ENCODE measurements around the gene SMOC1.

SMOC1 gene

DNA sequence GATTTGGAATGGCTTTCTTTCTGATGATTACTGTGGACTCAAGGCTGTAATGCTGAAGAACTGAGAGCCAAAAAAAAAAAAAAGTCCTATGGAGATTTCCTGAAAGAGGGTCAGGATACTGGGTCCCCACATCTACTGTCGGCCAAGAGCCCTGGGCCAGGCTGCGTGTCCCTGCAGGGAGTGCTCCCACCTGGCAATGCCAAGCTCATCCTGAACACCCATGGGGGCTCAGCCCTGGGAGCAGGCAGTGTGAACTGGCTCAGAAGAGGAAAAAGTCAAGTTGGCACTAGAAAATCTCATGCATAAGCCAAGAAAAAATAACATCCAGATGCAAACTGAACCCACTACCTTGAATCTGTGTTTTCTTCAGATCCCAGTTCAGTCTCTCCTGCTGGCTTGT, 35.0 kb upstream of the SMOC1 start:
- H3K4me3 ChIP-seq (ENCODE audit: low read depth in 1 of 2, low read length in 1 of 2), result no peak overlapping the region
- H3K36me3 ChIP-seq, result no peaks in the 10 kb centered on the region
- H3K27ac ChIP-seq, result no peak overlapping the region
- no peaks in the 10 kb centered on the region for H3K4me1 ChIP-seq (ENCODE audit: control insufficient read depth in 1 of 2, insufficient read depth in 1 of 2, low read depth in 1 of 2, low read length in 1 of 2)
- peaks cover 44% of the 10 kb centered on the region for H3K27me3 ChIP-seq
- H3K9me3 ChIP-seq, result no peaks in the 10 kb centered on the region
- no peak for TF ChIP-seq CTCF (IDR thresholded peaks at IDR 0.05)

- no peak for TF ChIP-seq CTCF (IDR thresholded peaks at IDR 0.05)
- H3K27me3 ChIP-seq, result peaks cover 53% of the 10 kb centered on the region
- H3K9me3 ChIP-seq, result no peaks in the 10 kb centered on the region
- no peaks in the 10 kb centered on the region for H3K4me1 ChIP-seq (ENCODE audit: control insufficient read depth in 1 of 2, insufficient read depth in 1 of 2, low read depth in 1 of 2, low read length in 1 of 2)
- no peak overlapping the region for H3K27ac ChIP-seq
- no peaks in the 10 kb centered on the region for H3K36me3 ChIP-seq
- no peak overlapping the region for H3K4me3 ChIP-seq (ENCODE audit: low read depth in 1 of 2, low read length in 1 of 2)
Observed at GRCh38 chr14:69845050-69845581, 34.1 kb upstream of the SMOC1 start.

- no peak for TF ChIP-seq CTCF (IDR thresholded peaks at IDR 0.05)
- H3K36me3 ChIP-seq, result no peaks in the 10 kb centered on the region
Observed at GRCh38 chr14:69845787-69846186, 33.4 kb upstream of the SMOC1 start.

DNA sequence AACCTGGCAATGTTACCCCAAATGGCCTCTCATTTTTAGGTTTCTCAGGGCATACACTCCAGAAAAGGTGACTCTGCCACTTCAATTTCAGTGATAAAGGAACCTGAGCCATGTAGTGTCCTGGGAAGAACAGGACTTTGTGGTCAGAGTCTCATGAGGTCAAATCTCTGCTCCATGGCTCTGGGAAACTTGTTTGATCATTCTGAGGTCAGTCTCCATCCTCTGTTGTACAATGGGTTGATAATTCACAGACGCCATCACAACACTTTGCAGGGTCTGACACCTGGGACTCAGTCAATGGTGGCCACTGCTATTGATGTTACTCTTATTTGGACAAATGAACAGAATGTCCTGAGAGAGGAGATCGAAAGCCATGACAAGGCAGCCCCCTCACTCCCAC, 31.1 kb upstream of the SMOC1 start:
- Histone ChIP-seq H3K36me3 (no peaks in the 10 kb centered on the region), H3K9me3 (no peaks in the 10 kb centered on the region), H3K27me3 (peaks cover 39% of the 10 kb centered on the region), H3K4me3 (ENCODE audit: low read depth in 1 of 2, low read length in 1 of 2) (no peak overlapping the region), H3K27ac (no peak overlapping the region), H3K4me1 (ENCODE audit: control insufficient read depth in 1 of 2, insufficient read depth in 1 of 2, low read depth in 1 of 2, low read length in 1 of 2) (no peaks in the 10 kb centered on the region)
- no peak for TF ChIP-seq CTCF (IDR thresholded peaks at IDR 0.05)

More at GRCh38 chr14:69845787-69846186, 33.4 kb upstream of the SMOC1 start:
- peaks cover 52% of the 10 kb centered on the region for H3K27me3 ChIP-seq
- no peak overlapping the region for H3K27ac ChIP-seq
- H3K4me3 ChIP-seq (ENCODE audit: low read depth in 1 of 2, low read length in 1 of 2), result no peak overlapping the region
- no peaks in the 10 kb centered on the region for H3K4me1 ChIP-seq (ENCODE audit: control insufficient read depth in 1 of 2, insufficient read depth in 1 of 2, low read depth in 1 of 2, low read length in 1 of 2)
- H3K9me3 ChIP-seq, result no peaks in the 10 kb centered on the region

DNA sequence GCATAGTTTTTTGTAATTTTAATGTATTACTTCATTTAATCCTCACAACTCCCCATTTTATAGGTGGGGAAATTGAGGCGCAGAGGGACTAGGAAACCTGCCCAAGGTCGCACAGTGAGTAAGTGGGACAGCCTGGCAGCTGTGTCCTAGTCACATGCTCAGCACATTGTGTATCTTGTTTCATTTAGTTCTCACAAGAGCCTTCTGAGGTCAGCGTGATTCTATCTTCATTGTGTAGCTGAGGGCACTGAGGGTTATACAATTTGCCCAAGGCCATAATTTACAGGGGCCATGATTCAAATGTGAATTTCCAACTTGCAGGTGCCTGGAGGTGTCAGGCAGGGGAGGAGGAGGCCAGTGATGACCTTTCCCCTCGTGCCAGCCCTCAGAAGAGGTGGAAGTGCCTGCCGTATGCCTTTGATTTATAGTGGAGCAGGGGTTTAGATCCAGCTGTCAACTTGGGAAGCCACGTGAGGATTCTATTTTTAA, 30.3 kb upstream of the SMOC1 start:
- Histone ChIP-seq H3K27ac (no peak overlapping the region), H3K27me3 (peaks cover 41% of the 10 kb centered on the region), H3K9me3 (no peaks in the 10 kb centered on the region), H3K4me3 (ENCODE audit: low read depth in 1 of 2, low read length in 1 of 2) (no peak overlapping the region), H3K36me3 (no peaks in the 10 kb centered on the region), H3K4me1 (ENCODE audit: control insufficient read depth in 1 of 2, insufficient read depth in 1 of 2, low read depth in 1 of 2, low read length in 1 of 2) (no peaks in the 10 kb centered on the region)
- no peak for TF ChIP-seq CTCF (IDR thresholded peaks at IDR 0.05)

Measured in neutrophil (primary cell).